Measurements from ENCODE around the gene ZNF280C.

The ZNF280C gene

GRCh38 chrX:130211415-130212186 is 57.1 kb downstream of the ZNF280C start:
- ChIA-PET POLR2A (no interaction called here), CTCF (interaction anchor here (0.7 kb wide), 1 partner anchor 55 kb away, joined by 6 read pairs; no protein-coding TSS in a partner anchor)
- Histone ChIP-seq H3K27ac (ENCODE audit: extremely low read depth, low read depth, low read length) (no peak overlapping the region), H3K4me3 (ENCODE audit: low read depth, low read length) (no peak overlapping the region), H3K36me3 (ENCODE audit: control insufficient read depth in 2 of 2, insufficient read depth in 1 of 2, low read length in 2 of 2) (peaks cover 17 to 52% of the 10 kb centered on the region in 2 experiments), H3K4me1 (ENCODE audit: control insufficient read depth, insufficient read depth, low read length) (no peaks in the 10 kb centered on the region), H3K9me3 (ENCODE audit: control insufficient read depth, insufficient read depth, low read depth, low read length) (no peaks in the 10 kb centered on the region)
- TF ChIP-seq ZNF473 (tag by site-specific recombination; IDR thresholded peaks at IDR 0.05) (no peak), RBAK (tag by site-specific recombination; IDR thresholded peaks at IDR 0.05) (no peak), ZNF138 (tag by site-specific recombination; IDR thresholded peaks at IDR 0.05; ENCODE audit: borderline replicate concordance) (no peak), ZNF155 (tag by site-specific recombination; IDR thresholded peaks at IDR 0.05) (no peak)

DNA sequence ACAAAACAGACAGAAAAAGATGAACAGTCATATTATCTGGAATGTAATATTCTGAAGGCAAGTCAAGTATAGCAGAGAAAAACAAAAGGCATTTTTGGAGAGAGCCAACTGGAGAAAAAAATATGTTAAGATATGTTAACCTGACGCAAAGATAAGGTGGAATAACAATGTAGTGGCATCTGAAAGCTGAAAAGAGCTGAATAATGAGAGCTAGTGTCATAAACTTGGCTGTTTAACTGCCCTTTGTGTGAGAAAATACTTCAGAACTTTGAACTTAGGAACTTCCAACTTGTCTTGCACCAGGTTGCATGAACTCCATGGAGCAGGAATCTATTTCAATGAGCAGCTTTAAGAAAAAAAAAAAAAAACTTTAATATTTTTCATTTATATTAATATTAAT is 64.1 kb downstream of the ZNF280C start:
- H3K36me3 ChIP-seq (ENCODE audit: control insufficient read depth in 2 of 2, insufficient read depth in 1 of 2, low read length in 2 of 2), result peaks cover 15 to 21% of the 10 kb centered on the region in 2 experiments
- ChIA-PET POLR2A (no interaction called here), CTCF (interaction anchor here (0.6 kb wide), 1 partner anchor 65 kb away, joined by 3 read pairs; no protein-coding TSS in a partner anchor)

More for the DNA sequence above, 64.1 kb downstream of the ZNF280C start:
- no peak overlapping the region for H3K27ac ChIP-seq (ENCODE audit: extremely low read depth, low read depth, low read length)
- H3K4me1 ChIP-seq (ENCODE audit: control insufficient read depth, insufficient read depth, low read length), result no peaks in the 10 kb centered on the region
- no peak for TF ChIP-seq ZNF350 (tag by site-specific recombination; IDR thresholded peaks at IDR 0.05)
- no peak for TF ChIP-seq ZNF701 (tag by site-specific recombination; IDR thresholded peaks at IDR 0.05)
- no peak for TF ChIP-seq HOXA7 (CRISPR knock-in tag; IDR thresholded peaks at IDR 0.05; ENCODE audit: borderline replicate concordance)
- no peak for TF ChIP-seq ZNF366 (tag by site-specific recombination; conservative IDR thresholded peaks at IDR 0.05)
- TF ChIP-seq, protein P1, sequence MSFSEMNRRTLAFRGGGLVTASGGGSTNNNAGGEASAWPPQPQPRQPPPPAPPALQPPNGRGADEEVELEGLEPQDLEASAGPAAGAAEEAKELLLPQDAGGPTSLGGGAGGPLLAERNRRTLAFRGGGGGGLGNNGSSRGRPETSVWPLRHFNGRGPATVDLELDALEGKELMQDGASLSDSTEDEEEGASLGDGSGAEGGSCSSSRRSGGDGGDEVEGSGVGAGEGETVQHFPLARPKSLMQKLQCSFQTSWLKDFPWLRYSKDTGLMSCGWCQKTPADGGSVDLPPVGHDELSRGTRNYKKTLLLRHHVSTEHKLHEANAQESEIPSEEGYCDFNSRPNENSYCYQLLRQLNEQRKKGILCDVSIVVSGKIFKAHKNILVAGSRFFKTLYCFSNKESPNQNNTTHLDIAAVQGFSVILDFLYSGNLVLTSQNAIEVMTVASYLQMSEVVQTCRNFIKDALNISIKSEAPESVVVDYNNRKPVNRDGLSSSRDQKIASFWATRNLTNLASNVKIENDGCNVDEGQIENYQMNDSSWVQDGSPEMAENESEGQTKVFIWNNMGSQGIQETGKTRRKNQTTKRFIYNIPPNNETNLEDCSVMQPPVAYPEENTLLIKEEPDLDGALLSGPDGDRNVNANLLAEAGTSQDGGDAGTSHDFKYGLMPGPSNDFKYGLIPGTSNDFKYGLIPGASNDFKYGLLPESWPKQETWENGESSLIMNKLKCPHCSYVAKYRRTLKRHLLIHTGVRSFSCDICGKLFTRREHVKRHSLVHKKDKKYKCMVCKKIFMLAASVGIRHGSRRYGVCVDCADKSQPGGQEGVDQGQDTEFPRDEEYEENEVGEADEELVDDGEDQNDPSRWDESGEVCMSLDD (tag by site-specific recombination; IDR thresholded peaks at IDR 0.05), result no peak
- TF ChIP-seq ZNF112 (tag by site-specific recombination; IDR thresholded peaks at IDR 0.05), result no peak
- TF ChIP-seq ZNF645 (tag by site-specific recombination; IDR thresholded peaks at IDR 0.05), result no peak
- no peak for TF ChIP-seq ZNF16 (tag by site-specific recombination; IDR thresholded peaks at IDR 0.05; ENCODE audit: low read depth)
- no peak for TF ChIP-seq ZBTB21 (tag by site-specific recombination; IDR thresholded peaks at IDR 0.05)
- no peak for TF ChIP-seq ZNF670 (tag by site-specific recombination; IDR thresholded peaks at IDR 0.05; ENCODE audit: low read depth)
- TF ChIP-seq ZNF571 (tag by site-specific recombination; IDR thresholded peaks at IDR 0.05), result no peak
- no peak for TF ChIP-seq ZNF610 (tag by site-specific recombination; IDR thresholded peaks at IDR 0.05; ENCODE audit: borderline replicate concordance)
- TF ChIP-seq ZNF623 (tag by site-specific recombination; IDR thresholded peaks at IDR 0.05), result no peak
- no peak for TF ChIP-seq ZSCAN16 (tag by site-specific recombination; IDR thresholded peaks at IDR 0.05)
- no peak for TF ChIP-seq TRIM28 (IDR thresholded peaks at IDR 0.05; ENCODE audit: borderline replicate concordance, low read length)
- TF ChIP-seq ZNF626 (tag by site-specific recombination; IDR thresholded peaks at IDR 0.05), result no peak
- no peak for TF ChIP-seq ZNF133 (tag by site-specific recombination; IDR thresholded peaks at IDR 0.05)
- TF ChIP-seq, protein P2, sequence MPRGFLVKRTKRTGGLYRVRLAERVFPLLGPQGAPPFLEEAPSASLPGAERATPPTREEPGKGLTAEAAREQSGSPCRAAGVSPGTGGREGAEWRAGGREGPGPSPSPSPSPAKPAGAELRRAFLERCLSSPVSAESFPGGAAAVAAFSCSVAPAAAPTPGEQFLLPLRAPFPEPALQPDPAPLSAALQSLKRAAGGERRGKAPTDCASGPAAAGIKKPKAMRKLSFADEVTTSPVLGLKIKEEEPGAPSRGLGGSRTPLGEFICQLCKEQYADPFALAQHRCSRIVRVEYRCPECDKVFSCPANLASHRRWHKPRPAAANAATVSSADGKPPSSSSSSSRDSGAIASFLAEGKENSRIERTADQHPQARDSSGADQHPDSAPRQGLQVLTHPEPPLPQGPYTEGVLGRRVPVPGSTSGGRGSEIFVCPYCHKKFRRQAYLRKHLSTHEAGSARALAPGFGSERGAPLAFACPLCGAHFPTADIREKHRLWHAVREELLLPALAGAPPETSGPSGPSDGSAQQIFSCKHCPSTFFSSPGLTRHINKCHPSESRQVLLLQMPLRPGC (tag by site-specific recombination; IDR thresholded peaks at IDR 0.05), result no peak
- TF ChIP-seq, protein P3, sequence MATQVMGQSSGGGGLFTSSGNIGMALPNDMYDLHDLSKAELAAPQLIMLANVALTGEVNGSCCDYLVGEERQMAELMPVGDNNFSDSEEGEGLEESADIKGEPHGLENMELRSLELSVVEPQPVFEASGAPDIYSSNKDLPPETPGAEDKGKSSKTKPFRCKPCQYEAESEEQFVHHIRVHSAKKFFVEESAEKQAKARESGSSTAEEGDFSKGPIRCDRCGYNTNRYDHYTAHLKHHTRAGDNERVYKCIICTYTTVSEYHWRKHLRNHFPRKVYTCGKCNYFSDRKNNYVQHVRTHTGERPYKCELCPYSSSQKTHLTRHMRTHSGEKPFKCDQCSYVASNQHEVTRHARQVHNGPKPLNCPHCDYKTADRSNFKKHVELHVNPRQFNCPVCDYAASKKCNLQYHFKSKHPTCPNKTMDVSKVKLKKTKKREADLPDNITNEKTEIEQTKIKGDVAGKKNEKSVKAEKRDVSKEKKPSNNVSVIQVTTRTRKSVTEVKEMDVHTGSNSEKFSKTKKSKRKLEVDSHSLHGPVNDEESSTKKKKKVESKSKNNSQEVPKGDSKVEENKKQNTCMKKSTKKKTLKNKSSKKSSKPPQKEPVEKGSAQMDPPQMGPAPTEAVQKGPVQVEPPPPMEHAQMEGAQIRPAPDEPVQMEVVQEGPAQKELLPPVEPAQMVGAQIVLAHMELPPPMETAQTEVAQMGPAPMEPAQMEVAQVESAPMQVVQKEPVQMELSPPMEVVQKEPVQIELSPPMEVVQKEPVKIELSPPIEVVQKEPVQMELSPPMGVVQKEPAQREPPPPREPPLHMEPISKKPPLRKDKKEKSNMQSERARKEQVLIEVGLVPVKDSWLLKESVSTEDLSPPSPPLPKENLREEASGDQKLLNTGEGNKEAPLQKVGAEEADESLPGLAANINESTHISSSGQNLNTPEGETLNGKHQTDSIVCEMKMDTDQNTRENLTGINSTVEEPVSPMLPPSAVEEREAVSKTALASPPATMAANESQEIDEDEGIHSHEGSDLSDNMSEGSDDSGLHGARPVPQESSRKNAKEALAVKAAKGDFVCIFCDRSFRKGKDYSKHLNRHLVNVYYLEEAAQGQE (tag by site-specific recombination; IDR thresholded peaks at IDR 0.05), result no peak
- H3K9me3 ChIP-seq (ENCODE audit: control insufficient read depth, insufficient read depth, low read depth, low read length), result no peaks in the 10 kb centered on the region
- H3K4me3 ChIP-seq (ENCODE audit: low read depth, low read length), result no peak overlapping the region

All from HEK293 (cell line).